Neural cell (in vitro differentiated cells): ENCODE measurements around the gene GRIK3. TPM values are rescaled to one million over a fixed set of nuclear protein-coding genes. Genes with fewer than 3 reads are reported as not detected.

ENCODE experiments used
- H2AFZ ChIP-seq: fragments of 200-600, 300-800 bp; sonication (generic), shearing (Covaris generic); 2 replicates; pipeline ENCODE4 v1.6.0; 2014; ENCODE audit warnings: low read depth, mild to moderate bottlenecking, antibody characterized with exemption, low read length, moderate library complexity
- H3F3A ChIP-seq: fragments of 200-600 bp; shearing (Covaris generic); 2 replicates; pipeline ENCODE4 v1.6.1; 2016; ENCODE audit warnings: mild to moderate bottlenecking, moderate library complexity, mixed read lengths, antibody characterized with exemption, low read length; ENCODE audit not compliant: insufficient read depth, poor library complexity, severe bottlenecking
- H3K27ac ChIP-seq: fragments of 200-600, 300-800 bp; sonication (generic), shearing (Covaris generic); 2 replicates; pipeline ENCODE4 v1.5.1; 2014; ENCODE audit warnings: mild to moderate bottlenecking, low read length, moderate library complexity
- H3K27me3 ChIP-seq: fragments of 300-800, 200-600 bp; sonication (generic), shearing (Covaris generic); 2 replicates; pipeline ENCODE4 v1.6.0; 2014; ENCODE audit warnings: mild to moderate bottlenecking, low read depth, low read length, moderate library complexity; ENCODE audit not compliant: insufficient read depth
- H3K36me3 ChIP-seq: fragments of 300-800, 200-600 bp; sonication (generic), shearing (Covaris generic); 2 replicates; pipeline ENCODE4 v1.5.1; 2014; ENCODE audit warnings: mild to moderate bottlenecking, antibody characterized with exemption, low read length, moderate library complexity; ENCODE audit not compliant: insufficient read depth
- H3K4me2 ChIP-seq: fragments of 300-800, 200-600 bp; sonication (generic), shearing (Covaris generic); 2 replicates; pipeline ENCODE4 v1.6.0; 2014; ENCODE audit warnings: mild to moderate bottlenecking, low read length
- H3K4me3 ChIP-seq: fragments of 300-800, 200-600 bp; sonication (generic), shearing (Covaris generic); 2 replicates; pipeline ENCODE4 v1.5.1; 2014; ENCODE audit warnings: mild to moderate bottlenecking, low read length, moderate library complexity
- H3K79me2 ChIP-seq: fragments of 200-600 bp; shearing (Covaris generic); replicated peaks from 2 replicates; pipeline ENCODE4 v1.6.0; 2014; ENCODE audit warnings: mild to moderate bottlenecking, low read length, moderate library complexity; ENCODE audit not compliant: insufficient read depth
- H3K9ac ChIP-seq: fragments of 300-800, 200-600 bp; sonication (generic), shearing (Covaris generic); 2 replicates; pipeline ENCODE4 v1.6.1; 2016; ENCODE audit warnings: mild to moderate bottlenecking, low read length, mixed read lengths
- H3K9me2 ChIP-seq: fragments of 200-600 bp; shearing (Covaris generic); 2 replicates; pipeline ENCODE4 v1.6.1; 2016; ENCODE audit warnings: mild to moderate bottlenecking, low read length, mixed read lengths; ENCODE audit not compliant: insufficient read depth
- H3K9me3 ChIP-seq: fragments of 200-600, 300-800 bp; sonication (generic), shearing (Covaris generic); 2 replicates; pipeline ENCODE4 v1.6.1; 2016; ENCODE audit warnings: mild to moderate bottlenecking, mixed run types, low read length, moderate library complexity, mixed read lengths
- H4K20me1 ChIP-seq: fragments of 200-600 bp; shearing (Covaris generic); 2 replicates; pipeline ENCODE4 v1.6.1; 2016; ENCODE audit warnings: mild to moderate bottlenecking, mixed run types; ENCODE audit not compliant: insufficient read depth
- CTCF ChIP-seq: fragments of 450-650 bp; IDR thresholded peaks from 2 replicates; pipeline ENCODE4 v1.5.1; 2014; ENCODE audit warnings: antibody characterized with exemption, mild to moderate bottlenecking, moderate library complexity; ENCODE audit not compliant: poor library complexity, severe bottlenecking
- EP300 ChIP-seq: fragments of 450-650 bp; conservative IDR thresholded peaks from 2 replicates; pipeline ENCODE4 v1.6.1; 2014; ENCODE audit warnings: antibody characterized with exemption, mild to moderate bottlenecking, moderate library complexity; ENCODE audit not compliant: poor library complexity, severe bottlenecking
- EZH2 ChIP-seq: fragments of 200-600, 300-800 bp; shearing (Covaris generic), sonication (generic); IDR thresholded peaks from 2 replicates; pipeline ENCODE4 v1.6.1; 2014; ENCODE audit warnings: antibody characterized with exemption, low read length, borderline replicate concordance, mild to moderate bottlenecking; ENCODE audit not compliant: insufficient read depth, poor library complexity, severe bottlenecking
- MXI1 ChIP-seq: fragments of 450-650 bp; conservative IDR thresholded peaks from 2 replicates; pipeline ENCODE4 v1.6.1; 2014; ENCODE audit warnings: antibody characterized with exemption, mild to moderate bottlenecking; ENCODE audit not compliant: poor library complexity, severe bottlenecking
- POLR2AphosphoS5 ChIP-seq: IDR thresholded peaks from 2 replicates; pipeline ENCODE4 v1.6.1; 2012
- RAD21 ChIP-seq: fragments of 450-650 bp; conservative IDR thresholded peaks from 2 replicates; pipeline ENCODE4 v1.6.1; 2014; ENCODE audit warnings: antibody characterized with exemption, mild to moderate bottlenecking, moderate library complexity
- REST ChIP-seq: IDR thresholded peaks from 2 replicates; pipeline ENCODE4 v1.6.1; 2012; ENCODE audit warnings: borderline replicate concordance
- SMC3 ChIP-seq: fragments of 450-650 bp; conservative IDR thresholded peaks from 2 replicates; pipeline ENCODE4 v1.6.1; 2014; ENCODE audit warnings: antibody characterized with exemption, mild to moderate bottlenecking, moderate library complexity; ENCODE audit not compliant: poor library complexity
- TAF1 ChIP-seq: IDR thresholded peaks from 2 replicates; pipeline ENCODE4 v1.6.1; 2012; ENCODE audit warnings: low read depth
- polyA plus RNA-seq: library from polyadenylated mRNA; depleted of rRNA; stranded (reverse); fragments of >200 nt; gene quantifications from 2 replicates; pipeline ENCODE4 v1.2.3, GENCODE V29; 2014

The GRIK3 gene
- polyA plus RNA-seq, 1 donor from 2014 or later: 5.0 TPM

- no peak overlapping the region for H2AFZ ChIP-seq
- no peaks in the 10 kb centered on the region for H3K79me2 ChIP-seq
- H3K27ac ChIP-seq: no peak overlapping the region
- H3K27me3 ChIP-seq: no peaks in the 10 kb centered on the region
- no peaks in the 10 kb centered on the region for H3K9me2 ChIP-seq
- H3K4me2 ChIP-seq: no peak overlapping the region
- H3K9ac ChIP-seq: no peak overlapping the region
- TF ChIP-seq MXI1 (no peak), RAD21 (no peak), EZH2 (no peak), POLR2AphosphoS5 (no peak), REST (no peak), TAF1 (no peak), EP300 (no peak), SMC3 (no peak), CTCF (no peak)
- no peaks in the 10 kb centered on the region for H3F3A ChIP-seq
- H3K36me3 ChIP-seq: no peaks in the 10 kb centered on the region
- H3K4me3 ChIP-seq: no peak overlapping the region
- H3K9me3 ChIP-seq: no peaks in the 10 kb centered on the region
- H4K20me1 ChIP-seq: no peaks in the 10 kb centered on the region
These were observed 120.7 kb downstream of the GRIK3 start for GRCh38 chr1:36913484-36914060.

GRCh38 chr1:36913016-36913415 is 121.3 kb downstream of the GRIK3 start:
- TF ChIP-seq EZH2 (no peak), POLR2AphosphoS5 (no peak), CTCF (no peak), TAF1 (no peak), SMC3 (no peak), REST (no peak), RAD21 (no peak), EP300 (no peak), MXI1 (no peak)

More at GRCh38 chr1:36913016-36913415, 121.3 kb downstream of the GRIK3 start:
- H3K4me3 ChIP-seq: no peak overlapping the region
- H3K27me3 ChIP-seq: no peaks in the 10 kb centered on the region
- no peak overlapping the region for H3K9ac ChIP-seq
- H4K20me1 ChIP-seq: no peaks in the 10 kb centered on the region
- no peaks in the 10 kb centered on the region for H3K9me2 ChIP-seq
- H2AFZ ChIP-seq: no peak overlapping the region
- H3K4me2 ChIP-seq: no peak overlapping the region
- no peaks in the 10 kb centered on the region for H3K36me3 ChIP-seq
- H3K79me2 ChIP-seq: no peaks in the 10 kb centered on the region
- H3K9me3 ChIP-seq: no peaks in the 10 kb centered on the region
- H3F3A ChIP-seq: no peaks in the 10 kb centered on the region
- H3K27ac ChIP-seq: no peak overlapping the region
